ENCODE data around the gene USH2A.
"Not testable (repeated sequence)": the region's sequence is repeated elsewhere in the genome, so short reads cannot be mapped to it uniquely, and the experiment has no call there.

Gene USH2A

GRCh38 chr1:216055004-216055403 is 368.2 kb downstream of the USH2A start:
- DNase-seq (ENCODE audit: insufficient read length, low spot score): no peak
- FAIRE-seq: no peak

GRCh38 chr1:216054600-216054999 is 368.6 kb downstream of the USH2A start:
- DNase-seq (ENCODE audit: insufficient read length, low spot score): no peak
- no peak for FAIRE-seq

- DNase-seq (ENCODE audit: insufficient read length, low spot score) (no peak), FAIRE-seq (no peak)
Observed at GRCh38 chr1:216051071-216051470, 372.2 kb downstream of the USH2A start.

GRCh38 chr1:216049741-216050430 is 373.4 kb downstream of the USH2A start:
- no peak for DNase-seq (ENCODE audit: insufficient read length, low spot score)
- FAIRE-seq: no peak

DNA sequence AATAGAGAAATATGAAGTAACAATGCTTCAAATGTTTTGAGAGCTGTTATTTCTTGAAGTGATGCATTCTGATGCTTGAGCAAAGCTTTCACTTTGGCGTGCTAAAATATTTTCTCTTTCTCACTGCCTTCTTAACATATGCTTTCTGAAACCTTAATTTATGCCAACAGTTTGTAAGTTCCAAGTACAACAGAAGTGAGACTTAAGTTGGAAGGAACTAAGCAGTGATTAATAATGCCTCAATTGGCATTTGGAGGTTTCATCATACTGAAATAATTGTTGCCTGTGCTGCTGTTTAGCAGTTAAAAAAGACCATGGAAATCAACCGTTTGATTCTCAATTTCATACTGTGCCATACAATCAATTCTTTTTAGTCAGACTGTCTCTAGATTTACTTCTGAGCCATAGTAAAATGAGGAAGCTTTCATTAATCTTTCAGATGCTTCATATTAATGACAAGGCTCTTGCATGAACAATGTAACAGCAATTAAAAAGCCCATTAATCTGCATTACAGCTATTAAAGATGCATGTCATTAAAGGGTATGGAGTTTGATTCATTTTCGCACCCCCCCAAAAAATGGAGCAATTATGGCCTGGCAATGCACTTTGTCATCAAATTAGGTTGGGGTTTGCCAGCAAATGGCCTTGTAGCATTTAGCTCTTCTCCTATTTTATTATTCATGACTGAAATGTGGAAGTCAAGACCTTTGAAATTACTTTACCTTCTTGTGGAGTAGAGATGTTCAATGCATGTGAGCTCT is 375.3 kb downstream of the USH2A start:
- FAIRE-seq (no peak), DNase-seq (ENCODE audit: insufficient read length, low spot score) (no peak)

DNA sequence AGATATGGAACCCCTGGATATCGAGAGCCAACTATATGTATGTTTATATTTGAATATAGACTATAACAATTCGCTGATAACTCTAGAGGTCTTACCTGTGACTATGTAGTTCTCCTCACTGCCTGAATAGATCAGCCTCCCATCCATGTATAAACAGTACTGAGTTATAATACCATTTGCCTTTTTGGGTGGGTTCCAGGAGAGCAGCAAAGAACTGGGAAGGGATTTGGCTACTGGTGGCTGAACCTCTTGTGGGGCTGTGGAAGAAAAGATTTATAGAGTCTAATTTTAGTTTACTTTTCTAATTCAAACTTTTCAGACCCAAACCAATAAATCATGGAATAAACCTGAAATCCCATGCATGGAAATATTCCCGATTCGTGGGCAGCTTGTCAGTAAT is 376.9 kb downstream of the USH2A start:
- FAIRE-seq (no peak), DNase-seq (ENCODE audit: insufficient read length, low spot score) (no peak)

DNA sequence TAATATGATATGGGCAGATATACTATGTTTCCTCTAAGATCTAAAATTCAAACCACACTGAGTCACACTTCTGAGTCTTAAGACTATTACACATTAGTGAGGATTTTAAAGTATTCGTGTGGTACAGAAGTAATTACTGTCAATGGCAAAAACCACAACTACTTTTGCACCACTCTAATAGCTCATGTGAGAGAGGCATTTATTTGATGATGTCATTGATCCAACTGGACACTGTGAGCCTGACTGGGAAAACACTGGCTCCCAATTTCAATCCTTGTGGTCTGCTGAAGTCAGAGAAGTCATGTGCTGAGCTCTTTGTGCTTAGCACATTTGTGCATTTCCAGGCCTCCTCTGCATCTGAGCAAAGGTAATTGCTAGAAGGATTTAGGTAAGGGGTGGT is 377.8 kb downstream of the USH2A start:
- FAIRE-seq (no peak), DNase-seq (ENCODE audit: insufficient read length, low spot score) (no peak)

DNA sequence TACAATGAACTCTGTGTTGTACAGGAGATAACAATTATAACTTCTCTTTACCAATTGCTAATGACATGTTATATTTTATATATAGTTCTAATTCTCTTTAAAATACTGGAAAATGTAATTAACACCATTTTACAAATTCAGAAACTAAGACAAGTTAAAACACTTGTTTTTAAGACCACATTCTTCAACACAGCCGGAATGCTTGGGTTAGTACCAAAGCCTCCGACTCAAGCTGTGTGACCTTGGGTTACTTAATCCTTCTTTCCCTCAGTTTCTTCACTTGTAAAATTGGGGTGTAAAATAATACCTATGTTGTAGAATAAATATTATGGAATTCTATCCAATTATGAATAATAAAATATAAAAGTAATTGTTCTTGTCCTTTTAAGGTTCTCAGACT is 378.7 kb downstream of the USH2A start:
- DNase-seq (ENCODE audit: insufficient read length, low spot score): no peak
- FAIRE-seq: no peak

GRCh38 chr1:216034506-216034905 is 388.7 kb downstream of the USH2A start:
- DNase-seq (ENCODE audit: insufficient read length, low spot score) (no peak), FAIRE-seq (no peak)

GRCh38 chr1:216032961-216033614 is 390.2 kb downstream of the USH2A start:
- FAIRE-seq (no peak), DNase-seq (ENCODE audit: insufficient read length, low spot score) (no peak)

DNA sequence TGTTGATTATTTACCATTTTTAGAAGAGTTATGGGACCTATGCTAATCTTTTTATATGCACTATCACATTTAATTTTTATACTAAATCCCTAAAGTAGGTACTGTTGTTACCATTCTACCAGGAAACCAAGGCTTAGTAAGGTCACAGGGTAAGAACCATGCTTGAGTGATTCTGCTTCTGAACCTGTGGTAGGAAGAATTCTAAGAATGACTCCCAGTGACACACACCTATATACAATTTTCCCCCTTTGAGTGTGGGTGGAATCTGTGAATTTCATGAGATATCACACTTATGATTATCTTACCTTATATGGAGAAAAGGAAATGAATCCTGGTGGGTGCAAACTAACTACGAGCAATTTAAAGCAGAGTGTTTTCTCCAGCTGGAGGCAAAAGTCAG is 391.0 kb downstream of the USH2A start:
- DNase-seq (ENCODE audit: insufficient read length, low spot score): no peak
- no peak for FAIRE-seq

DNA sequence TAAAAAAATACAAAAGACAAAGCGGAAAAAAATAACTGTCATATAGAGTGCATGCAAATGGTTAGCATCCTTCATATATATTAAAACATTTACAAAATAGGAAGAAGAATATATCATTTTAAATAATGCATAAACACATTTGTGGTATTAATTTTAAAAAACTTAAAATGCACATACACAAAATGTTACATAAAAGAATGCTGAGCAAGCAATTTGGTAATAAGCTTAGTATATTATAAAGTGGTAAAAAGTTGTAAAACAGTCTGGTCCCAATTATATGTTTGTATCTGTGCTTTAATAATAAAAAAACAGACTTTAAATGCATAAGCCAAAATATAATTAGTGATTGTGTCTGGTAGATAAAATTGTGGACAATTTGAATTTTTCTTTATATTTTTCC is 394.6 kb downstream of the USH2A start:
- DNase-seq (ENCODE audit: insufficient read length, low spot score) (no peak), FAIRE-seq (no peak)

DNA sequence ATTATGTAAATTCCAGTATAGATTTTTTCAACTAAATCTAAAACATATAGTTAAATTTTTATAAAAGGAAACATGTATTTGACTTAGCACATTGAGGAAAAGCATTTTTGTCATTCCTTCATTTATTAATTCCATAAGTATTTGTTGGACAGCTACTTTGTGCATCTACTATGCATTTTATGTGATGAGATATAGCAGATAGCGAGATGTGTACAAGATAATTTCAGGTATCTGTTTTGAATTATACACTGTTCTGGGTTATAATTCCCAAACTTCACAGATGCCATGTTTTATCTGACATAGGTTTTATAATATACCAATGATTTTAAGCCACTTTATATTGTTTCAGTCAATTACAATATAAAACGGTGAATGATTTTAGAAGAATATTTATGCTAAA is 398.7 kb downstream of the USH2A start:
- FAIRE-seq: no peak
- no peak for DNase-seq (ENCODE audit: insufficient read length, low spot score)

DNA sequence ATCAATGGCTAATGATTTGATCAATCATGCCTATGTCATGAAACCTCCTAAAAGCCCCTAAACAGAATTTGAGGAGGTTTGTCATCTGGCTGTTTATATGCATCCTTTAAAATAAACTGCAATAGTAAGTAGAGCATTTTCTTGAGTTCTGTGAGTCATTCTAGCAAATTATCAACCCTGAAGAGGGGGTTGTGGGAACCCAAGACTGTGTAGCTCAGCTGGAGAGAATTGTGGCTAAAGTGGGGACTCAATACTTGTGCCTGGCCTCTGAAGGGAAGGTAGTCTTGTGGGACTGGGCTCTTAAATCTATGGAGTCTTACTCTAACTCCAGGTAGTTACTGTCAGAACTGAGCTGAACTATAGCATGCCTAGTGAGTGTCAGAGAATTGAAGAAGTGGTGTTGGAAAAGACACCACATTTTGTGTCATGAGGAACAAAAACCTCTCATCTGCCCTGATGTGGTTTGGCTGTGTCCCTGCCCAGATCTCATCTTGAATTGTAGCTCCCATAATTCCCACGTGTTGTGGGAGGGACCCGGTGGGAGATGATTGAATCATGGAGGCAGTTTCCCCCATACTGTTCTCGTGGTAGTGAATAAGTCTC is 402.4 kb downstream of the USH2A start:
- no peak for DNase-seq (ENCODE audit: insufficient read length, low spot score)
- no peak for FAIRE-seq

DNA sequence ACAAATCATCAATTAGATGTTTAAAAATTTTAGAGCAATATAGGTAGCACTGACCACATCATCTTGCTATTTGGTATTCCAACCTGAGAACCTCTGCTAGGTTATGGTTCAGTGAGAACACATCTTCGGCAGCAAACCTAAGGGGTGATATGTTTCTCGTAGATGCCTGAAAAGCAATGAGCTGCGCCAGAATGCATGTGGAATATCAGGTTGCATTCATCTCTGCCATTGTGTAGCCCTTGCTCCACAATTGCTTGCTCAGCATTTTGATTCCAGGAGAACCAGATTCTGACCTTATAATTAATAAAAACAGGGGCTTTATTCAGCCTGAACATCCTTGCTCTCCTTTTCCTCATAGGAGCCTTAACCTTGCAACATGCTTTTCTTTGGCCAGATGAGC is 408.1 kb downstream of the USH2A start:
- DNase-seq (ENCODE audit: insufficient read length, low spot score): no peak
- no peak for FAIRE-seq

- DNase-seq (ENCODE audit: insufficient read length, low spot score): no peak
- no peak for FAIRE-seq
Observed at GRCh38 chr1:216014086-216014485, 409.2 kb downstream of the USH2A start.

GRCh38 chr1:216009456-216009855 is 413.8 kb downstream of the USH2A start:
- DNase-seq (ENCODE audit: insufficient read length, low spot score); FAIRE-seq: not testable (repeated sequence)

DNA sequence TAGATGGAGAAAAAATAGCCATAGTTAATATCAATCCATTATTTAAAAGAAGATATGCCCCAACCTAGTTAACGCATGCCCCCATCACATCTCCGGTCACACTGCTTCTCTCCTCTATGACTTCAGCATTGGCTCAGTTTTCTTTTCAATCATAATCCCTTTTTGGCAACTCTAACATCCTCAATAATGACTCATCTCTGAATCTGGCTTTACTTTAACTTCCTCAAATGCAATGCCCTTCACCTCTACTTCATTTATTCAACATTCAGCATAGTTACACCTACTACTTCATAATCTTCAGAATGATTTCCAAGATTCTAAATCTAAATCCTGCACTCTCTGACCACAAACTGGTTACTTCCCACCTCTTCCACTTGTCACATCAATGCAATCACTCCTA is 417.3 kb downstream of the USH2A start:
- DNase-seq (ENCODE audit: insufficient read length, low spot score) (no peak), FAIRE-seq (no peak)

GRCh38 chr1:215992620-215993019 is 430.6 kb downstream of the USH2A start:
- no peak for DNase-seq (ENCODE audit: insufficient read length, low spot score)
- FAIRE-seq: no peak

GRCh38 chr1:215987092-215987875 is 436.0 kb downstream of the USH2A start:
- FAIRE-seq (no peak), DNase-seq (ENCODE audit: insufficient read length, low spot score) (no peak)

- DNase-seq (ENCODE audit: insufficient read length, low spot score): no peak
- FAIRE-seq: no peak
Observed at GRCh38 chr1:215986401-215986800, 436.8 kb downstream of the USH2A start.

All from GM19239 (cell line).